ENCODE results near the gene TUT4.

Gene TUT4

DNA sequence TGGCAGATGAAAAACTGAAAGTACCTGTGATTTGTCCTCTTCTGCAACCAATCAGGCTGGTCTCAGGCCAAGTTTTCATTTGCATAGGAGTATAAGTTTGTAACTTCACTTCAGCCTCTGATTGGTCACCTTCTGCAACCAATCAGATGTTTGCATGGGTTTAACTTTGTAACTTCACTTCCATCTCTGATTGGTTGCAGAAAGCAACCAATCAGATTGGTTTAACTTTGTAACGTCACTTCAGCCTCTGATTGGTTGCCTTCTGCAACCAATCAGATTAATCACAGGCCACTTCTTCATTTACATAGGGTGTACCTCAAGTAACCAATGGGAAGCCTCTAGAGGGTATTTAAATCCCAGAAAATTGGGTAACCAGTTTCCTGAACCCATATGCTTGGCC, 18.9 kb upstream of the TUT4 start:
- no peak for DNase-seq (ENCODE audit: low spot score)

DNA sequence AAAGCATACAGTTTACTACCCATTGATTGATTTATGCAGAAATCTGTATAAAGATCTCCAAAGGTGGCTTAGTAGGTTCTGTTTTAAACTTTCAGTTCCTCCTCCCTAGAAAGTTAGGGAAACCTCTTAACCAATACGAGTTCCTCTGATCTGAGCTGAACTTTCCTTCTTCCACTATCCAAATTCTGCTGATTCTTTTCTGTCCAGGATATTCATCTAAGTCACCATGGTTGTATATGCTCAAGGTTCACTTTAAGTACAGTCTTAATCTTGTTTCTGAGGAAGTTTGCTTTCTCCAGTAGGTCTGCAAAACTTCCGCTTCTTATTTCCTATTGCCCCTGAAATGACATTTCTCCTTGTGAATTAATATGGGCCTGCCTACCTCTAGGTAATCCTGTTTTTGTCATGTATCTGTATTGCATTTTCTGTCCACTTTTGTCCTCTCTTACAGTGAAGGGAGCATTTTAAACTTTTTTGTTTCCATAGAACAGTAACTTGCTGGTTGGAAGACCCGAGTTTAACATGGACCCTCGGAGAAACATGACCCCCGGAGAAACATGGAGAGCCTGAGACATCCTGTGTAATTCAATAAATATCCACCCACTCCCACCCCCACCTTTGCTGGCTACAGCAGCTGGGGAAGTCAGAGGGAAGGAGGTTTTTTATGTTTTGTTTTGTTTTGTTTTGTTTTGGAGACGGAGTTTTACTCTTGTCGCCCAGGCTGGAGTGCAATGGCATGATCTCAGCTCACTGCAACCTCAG, 16.7 kb upstream of the TUT4 start:
- no peak for DNase-seq (ENCODE audit: low spot score)

DNA sequence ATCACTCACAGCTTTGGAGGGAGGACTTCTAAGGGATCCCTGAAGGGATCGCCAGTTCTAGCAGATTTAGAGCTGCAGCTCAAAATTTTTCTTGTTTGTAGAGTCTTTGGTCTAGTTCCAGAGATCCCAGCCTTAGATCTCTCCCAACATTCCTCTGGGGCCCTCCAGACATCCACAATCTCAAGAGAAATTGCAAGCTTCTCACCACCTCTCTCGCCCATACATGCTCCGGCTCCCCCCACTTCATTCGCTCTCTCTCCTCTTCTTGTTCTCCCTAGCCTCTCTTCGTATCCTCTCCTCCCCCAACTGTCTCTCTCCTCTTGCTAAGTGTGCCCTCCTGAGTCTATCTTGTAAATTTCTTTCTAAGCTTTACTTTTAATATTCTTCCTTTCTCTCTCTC, 15.1 kb upstream of the TUT4 start:
- no peak for DNase-seq (ENCODE audit: low spot score)

DNA sequence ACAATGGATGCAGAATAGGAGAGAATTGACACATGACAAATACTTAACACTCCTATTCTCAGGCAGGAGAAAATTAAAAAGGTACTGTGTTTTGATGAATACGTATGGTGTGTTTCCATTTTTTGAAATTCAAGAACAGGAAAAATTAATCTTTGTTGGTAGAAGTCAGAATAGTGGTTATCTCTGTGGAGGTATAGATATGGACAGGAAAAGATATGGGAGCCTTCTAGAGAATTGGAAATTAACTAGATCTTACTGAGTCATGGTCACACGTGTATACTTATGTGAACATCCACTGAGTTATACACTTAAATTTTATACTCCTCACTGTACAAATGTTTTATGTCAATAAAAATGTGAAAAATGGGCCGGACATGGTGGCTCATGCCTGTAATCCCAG, 9.9 kb upstream of the TUT4 start:
- no peak for DNase-seq (ENCODE audit: low spot score)

DNA sequence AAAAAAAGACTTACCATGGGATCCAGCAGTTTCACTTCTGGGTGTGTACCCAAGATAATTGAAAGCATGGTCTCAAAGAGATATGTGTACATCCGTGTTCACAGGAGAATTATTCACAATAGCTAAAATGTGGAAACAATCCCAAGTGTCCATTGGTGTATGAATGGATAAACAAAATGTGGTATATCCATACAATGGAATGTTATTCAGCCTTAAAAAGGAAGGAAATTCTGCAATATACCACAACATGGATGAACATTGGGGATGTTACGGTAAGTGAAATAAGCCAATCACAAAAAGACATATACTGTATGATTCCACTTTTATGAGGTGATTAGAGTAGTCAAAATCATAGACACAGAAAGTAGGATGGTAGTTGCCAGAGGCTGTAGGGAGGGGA, 7.0 kb upstream of the TUT4 start:
- no peak for DNase-seq (ENCODE audit: low spot score)

DNA sequence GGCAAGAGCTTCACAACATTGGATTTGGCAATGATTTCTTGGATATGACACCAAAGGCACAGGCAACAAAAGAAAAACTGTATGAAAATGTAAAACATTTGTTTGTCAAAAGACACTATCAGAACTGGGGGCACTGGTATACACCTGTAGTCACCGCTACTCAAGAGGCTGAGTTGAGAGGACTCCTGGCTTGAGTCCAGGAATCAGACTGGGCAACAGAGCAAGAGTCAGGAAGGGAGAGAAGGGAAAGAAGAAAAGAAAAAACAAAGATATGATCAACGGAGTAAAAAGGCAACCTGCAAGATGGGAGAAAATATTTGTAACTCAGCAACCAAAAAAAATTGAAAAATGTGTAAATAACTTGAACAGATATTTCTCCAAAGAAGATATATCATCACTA, 6.0 kb upstream of the TUT4 start:
- no peak for DNase-seq (ENCODE audit: low spot score)

DNA sequence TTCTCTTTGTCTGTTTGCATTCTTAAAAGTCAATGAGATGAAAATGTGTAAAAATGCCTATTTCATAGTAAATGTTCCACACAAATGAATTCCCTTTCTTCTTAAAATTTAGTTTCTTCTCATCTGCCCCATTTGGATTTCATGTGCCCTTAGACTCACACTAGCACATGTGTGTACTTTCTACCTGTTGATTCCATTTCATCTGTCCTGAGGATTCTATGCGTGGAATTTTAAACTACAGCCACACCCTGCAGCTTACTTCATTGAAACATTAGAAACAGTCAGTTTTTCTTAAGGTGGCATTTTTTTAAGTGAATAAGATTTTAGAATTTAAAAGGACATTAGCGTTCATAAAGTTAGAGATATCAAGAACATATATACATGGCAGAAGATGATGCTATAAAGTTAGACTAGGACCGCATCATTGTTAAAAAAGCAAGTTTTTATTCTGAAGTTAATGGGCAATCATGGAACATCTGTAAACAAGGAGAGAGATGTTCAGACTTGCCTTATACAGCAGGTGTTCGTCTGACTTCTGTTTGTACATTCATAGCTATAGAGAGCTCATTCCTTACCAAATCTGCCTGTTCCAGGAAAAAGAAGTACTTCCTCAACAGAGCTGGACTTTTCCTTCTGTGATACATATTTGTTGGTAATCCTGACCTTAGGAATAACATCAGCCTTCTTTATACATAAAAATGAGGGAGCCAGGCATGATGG, 3.9 kb upstream of the TUT4 start:
- no peak for DNase-seq (ENCODE audit: low spot score)

DNA sequence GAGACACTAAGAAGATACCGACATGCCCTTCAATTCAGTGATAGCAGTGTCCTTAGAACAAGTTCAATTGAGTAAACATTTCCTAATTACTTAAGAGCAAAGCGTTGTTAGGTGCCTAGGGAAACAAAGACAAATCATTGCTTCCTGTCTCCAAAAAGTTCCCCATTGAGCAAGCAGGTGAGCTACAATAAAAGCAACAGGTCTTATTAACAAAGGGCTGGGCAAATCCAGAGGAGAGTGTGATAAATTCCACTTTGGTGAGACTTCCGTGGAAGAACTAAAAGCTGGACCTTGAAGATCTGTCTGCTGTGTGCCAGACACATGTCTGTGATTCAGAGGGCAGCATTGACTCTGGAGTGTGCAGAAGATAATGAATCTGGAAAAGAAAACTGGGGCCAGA, 1.9 kb upstream of the TUT4 start:
- DNase-seq (ENCODE audit: low spot score), result no peak

DNA sequence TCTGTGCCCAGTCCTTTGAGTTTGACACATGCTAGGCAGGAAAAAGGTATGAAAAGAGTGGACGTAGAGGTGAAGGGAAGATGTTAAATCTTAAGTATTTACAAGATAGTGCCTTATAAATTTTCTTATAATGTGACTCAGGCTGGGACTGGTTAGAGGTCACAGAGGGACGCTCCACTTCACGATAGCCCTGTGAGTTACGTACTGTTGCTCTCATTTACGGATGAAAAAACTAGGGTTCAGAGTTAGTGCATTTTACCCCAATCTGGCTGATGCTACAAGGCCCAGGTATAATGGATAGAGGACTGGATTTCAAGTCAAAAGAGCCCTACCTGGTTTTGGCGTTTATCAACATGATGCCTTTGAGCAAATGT, 1.4 kb upstream of the TUT4 start:
- DNase-seq (ENCODE audit: low spot score), result no peak

DNA sequence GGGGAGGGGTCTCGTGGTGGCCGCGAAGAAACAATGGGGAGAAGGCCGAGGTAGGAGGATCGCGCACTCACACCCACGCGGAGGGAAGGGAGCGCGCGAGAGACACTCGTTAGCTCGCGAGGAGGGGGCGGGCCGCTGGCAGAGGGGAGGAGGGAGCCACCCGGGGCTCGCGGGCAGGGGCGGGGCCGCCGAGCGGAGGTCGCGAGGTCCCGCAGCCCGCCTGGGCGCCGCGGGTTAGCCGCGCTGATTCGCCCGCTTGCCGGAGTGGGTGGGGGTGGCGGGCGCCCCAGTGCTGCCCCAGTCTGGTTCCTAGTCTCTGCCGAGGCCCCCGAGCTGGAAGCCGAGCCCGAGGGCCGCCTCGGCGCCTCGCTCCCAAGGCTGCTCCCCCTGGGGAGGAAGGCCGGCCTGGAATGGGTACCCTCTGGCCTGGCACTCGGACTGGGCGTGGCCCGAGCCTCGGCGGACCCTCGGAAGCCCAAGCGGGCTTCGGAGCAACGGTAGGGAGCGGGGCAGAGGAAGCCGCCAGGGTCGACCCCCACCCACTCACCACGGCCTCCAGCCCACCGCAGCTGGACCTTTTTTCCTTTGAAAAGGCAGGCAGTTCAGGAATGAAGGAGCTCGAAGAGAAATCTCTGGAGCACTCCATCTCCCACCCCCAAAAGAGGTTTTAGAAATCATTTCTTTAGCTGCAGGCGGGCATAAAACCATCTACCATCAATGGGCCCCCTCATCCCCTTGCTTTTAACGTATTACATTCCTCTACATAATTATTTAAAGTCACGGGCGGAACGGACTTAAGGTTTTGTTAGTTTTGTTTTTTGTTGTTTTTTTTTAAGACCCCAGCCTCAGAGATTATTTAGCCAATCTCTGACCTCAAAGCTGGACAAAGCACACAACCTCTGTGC, 722 bp upstream of the TUT4 start:
- DNase-seq (ENCODE audit: low spot score), result peak; percentile 87

DNA sequence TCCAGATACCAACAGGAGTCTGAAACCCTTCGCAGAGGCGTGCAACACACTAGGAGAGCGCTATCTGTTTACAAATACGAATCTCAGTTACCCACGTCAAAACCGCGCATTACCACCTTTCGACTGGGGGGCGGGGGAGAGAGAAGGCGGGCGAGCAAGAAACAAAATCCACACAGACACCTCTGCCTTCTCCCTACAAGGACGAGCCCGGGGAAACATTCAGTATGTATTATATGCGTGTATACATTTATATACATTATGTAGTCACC, 722 bp downstream of the TUT4 start:
- peak; percentile 66 for DNase-seq (ENCODE audit: low spot score)

DNA sequence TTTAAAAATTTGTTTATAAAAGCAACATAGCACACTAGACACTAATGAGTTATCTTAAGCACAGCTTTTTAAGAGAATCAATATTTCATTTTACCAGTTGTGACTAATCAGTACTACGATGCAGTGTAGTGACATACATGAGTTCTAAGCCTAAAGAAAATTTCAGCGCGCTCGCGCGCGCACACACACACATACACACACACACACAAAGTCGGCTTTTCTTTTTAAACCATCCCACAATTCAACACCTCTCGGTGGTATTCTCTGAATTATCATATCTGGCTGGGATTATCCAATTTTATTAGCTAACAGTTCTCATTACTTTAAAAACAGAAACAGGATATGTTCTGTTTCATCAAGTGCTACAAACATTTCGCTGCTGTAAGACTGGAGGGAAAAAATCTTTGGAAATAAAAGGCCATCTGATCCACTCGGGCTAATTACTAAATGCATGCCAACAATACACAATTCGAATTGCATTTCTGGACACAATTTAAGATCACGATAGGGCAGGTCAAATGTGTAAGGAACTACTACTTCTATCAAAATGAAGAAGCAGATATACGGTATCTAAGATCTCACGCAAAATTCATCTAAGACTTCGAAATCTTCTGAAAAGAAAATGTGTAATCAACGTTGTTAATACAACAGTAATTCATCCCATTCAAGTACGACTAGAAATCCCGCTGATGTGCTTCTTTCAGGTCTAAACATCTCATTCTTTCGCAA, 1.2 kb downstream of the TUT4 start:
- peak; percentile 28 for DNase-seq (ENCODE audit: low spot score)

DNA sequence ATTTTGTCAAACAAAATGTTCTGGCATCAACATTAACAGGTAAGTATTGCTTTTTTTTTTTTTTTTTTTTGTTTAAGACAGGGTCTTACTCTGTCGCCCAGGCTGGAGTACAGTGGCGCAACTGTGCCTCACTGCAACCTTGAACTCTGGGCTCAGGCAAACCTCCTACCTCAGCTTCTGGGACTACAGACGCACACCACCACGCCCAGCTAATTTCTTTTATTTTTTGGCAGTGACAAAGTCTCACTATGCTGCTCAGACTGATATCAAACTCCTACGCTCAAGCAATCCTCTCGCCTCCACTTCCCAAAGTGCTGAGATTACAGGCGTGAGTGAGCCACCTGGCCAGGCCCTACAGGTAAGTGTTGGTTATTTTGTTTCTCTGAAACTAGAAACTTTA, 2.4 kb downstream of the TUT4 start:
- DNase-seq (ENCODE audit: low spot score), result no peak

DNA sequence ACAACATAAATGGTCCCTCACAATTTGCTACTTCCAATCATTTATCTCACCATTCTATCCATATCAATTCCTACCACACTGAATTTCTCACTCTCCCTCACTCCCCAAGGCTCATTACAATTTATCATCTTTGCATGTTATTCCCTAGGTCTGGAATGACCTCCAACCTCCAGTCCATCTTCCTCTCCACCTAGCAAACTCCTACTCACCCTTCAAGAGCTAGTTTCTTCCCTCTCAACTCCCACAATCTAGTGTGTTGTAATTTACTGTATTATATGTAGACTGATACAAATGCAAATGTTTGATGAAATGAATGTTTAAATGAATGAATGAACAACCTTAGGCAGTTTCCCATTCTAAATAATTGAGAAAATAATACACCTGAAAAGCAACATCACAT, 3.6 kb downstream of the TUT4 start:
- no peak for DNase-seq (ENCODE audit: low spot score)

DNA sequence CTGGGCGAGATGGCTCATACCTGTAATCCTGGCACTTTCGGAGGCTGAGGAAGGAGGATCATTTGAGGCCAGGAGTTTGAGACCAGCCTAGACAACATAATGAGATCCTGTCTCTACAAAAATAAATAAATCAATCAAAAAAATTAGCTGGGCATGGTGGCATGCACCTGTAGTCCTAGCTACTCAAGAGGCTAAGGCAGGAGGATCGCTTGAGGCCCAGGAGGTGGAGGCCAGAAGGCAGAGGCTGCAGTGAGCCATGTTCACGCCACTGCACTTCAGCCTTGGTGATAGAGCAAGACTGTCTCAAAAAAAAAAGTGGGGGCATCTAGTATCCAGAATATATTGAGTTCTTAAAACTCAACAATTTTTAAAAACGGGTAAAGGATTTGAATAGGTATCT, 6.0 kb downstream of the TUT4 start:
- DNase-seq (ENCODE audit: low spot score), result no peak

DNA sequence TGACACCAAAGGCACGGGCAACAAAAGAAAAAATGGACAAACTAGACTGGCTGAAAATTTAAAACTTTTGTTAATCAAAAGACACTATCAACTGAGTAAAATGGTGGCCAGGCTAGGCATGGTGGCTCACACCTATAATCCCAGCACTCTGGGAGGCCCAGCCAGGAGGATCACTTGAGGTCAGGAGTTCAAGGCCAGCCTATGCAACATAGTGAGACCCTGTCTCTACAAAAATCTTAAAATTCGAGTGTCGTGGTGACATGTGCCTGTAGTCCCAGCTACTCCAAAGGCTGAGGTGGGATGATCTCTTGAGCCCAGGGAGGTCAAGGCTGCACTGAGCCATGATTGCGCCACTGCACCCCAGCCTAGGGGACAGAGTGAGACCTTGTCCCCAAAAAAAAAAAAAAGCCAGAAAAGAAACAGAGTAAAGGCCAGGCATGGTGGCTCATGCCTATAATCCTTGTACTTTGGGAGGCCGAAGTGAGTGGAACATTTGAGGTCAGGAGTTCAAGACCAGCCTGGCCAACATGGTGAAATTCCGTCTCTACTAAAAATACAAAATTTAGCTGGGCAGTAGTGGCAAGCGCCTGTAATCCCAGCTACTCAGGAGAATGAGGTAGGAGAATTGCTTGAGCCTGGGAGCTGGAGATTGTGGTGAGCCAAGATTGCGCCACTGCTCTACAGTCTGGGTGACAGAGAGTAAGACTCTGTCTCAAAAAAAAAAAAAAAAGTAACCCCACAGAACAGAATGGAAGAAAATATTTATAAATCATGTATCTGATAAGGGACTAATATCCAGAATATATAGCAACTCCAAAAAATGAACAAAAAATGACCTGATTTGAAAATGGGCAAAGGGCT, 8.0 kb downstream of the TUT4 start:
- DNase-seq (ENCODE audit: low spot score), result no peak

DNA sequence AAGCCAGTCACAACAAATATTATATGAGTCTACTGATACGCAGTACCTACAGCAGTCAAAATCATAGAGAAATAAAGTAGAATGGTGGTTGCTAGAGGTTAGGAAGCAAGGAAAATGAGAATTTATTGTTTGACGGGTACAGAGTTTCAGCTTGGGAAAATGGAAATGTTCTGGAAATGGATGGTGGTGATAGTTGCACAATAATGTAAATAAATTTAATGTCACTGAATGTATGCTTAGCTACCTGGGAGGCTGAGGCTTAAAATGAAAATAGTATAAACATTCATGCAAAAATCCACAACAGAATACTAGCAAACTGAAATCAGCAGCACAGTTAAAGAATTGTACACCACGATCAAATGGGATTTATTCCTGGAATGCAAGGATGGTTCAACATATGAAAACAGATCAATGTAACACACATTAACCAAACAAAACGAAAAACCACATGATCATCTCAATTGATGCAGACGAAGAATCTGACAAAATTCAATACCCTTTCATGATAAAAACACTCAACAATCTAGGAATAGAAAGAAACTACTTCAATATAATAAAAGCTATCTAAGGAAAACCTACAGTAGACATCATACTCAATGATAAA, 10.7 kb downstream of the TUT4 start:
- no peak for DNase-seq (ENCODE audit: low spot score)

DNA sequence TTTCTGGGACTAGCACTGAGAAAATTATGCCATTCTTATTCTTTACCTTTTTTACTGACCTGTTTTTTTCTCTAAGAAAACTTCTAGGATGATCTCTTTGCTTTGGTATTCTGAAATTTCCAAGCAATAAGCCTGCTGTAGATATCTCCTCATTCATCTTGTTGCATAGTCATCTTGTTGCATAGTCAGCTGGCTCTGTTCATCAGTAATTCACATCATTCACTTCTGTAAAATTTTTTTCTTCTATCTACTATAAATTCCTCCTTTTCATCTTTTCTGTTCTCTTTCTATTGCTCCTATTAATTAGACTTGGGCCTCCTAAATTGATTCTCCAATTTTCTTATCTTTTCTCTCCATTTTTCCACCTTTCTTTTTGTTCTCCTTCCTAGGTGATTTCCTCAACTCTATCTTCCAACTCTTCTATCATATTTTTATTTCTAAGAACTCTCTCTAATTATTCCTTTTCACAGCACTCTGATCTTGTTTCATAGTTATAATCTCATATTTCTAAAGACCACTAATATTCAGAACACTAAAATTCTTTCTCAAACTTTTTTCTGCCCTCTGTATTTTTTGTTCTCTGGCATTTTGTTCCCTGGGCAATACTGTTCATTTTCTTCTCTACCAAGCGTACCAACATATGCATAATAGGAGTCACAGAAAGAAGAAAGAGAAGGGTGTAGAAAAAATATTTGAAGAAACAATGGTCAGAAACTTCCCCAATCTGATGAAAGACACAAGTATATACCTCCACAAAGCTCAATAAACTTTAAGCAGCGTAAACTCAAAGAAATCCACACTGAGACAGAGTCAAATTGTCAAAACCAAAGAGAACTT, 17.7 kb downstream of the TUT4 start:
- no peak for DNase-seq (ENCODE audit: low spot score)

DNA sequence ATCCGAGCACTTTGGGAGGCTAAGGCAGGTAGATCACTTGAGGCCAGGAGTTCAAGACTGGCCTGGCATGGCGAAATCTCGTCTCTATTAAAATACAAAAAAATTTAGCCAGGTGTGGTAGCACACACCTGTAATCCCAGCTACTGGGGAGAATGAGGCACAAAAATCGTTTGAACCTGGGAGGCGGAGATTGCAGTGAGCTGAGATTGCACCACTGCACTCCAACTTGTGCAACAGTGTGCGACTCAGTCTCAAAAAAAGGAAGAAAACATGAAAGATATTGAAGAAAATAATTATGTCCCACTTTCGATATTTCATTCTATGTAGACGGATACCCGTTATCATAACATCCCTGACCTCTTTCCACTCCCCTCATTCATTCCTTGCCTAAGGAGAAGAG, 19.2 kb downstream of the TUT4 start:
- no peak for DNase-seq (ENCODE audit: low spot score)

DNA sequence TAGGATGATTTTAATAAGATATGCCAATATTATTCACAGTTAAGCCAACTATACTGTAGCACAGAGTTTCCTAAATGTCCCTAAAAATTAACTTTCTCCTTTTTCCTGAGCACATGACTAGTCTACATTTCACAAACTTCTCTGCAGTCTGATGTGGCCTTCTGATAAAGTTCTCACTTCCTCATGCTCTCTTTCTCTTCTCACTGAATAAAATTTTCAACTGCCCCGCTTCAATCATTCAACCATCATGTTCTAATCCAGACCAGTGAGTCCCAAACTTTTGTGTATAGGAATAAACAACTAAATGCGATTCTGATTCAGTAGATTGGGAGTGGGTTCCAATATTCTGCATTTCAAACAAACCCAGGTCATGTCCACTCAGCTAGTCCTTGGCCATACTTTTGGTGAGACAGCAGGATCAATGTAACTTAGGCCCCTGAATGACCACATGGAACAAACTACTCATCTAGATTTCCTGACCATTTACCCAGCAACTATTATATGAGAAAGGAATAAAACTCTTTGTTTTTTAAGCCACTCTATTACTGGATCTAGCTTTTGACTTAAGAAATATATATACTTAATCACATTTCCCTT, 20.1 kb downstream of the TUT4 start:
- DNase-seq (ENCODE audit: low spot score), result no peak
